Eye (tissue), 1 donor: ENCODE measurements around the gene GDI2.

Experiments used
- DNase-seq: peaks from one replicate; pipeline ENCODE4 v3.0.0-alpha.2; 2015

Gene GDI2

GRCh38 chr10:5737352-5737751, 75.9 kb downstream of the GDI2 start:
- DNase-seq: no peak

GRCh38 chr10:5736591-5736990, 76.6 kb downstream of the GDI2 start:
- no peak for DNase-seq

- DNase-seq: no peak
These were observed 78.1 kb downstream of the GDI2 start for GRCh38 chr10:5735119-5735518.

GRCh38 chr10:5732141-5732540, 81.1 kb downstream of the GDI2 start:
- DNase-seq: no peak

GRCh38 chr10:5731559-5731958, 81.7 kb downstream of the GDI2 start:
- DNase-seq: no peak

- DNase-seq: no peak
These were observed 82.5 kb downstream of the GDI2 start for GRCh38 chr10:5730766-5731165.

- no peak for DNase-seq
These were observed 89.5 kb downstream of the GDI2 start for GRCh38 chr10:5723692-5724091.

GRCh38 chr10:5720182-5720581, 93.1 kb downstream of the GDI2 start:
- no peak for DNase-seq

GRCh38 chr10:5719546-5719945, 93.7 kb downstream of the GDI2 start:
- no peak for DNase-seq
